ENCODE results near the gene SFT2D3. TPM values are rescaled to one million over a fixed set of nuclear protein-coding genes. Genes with fewer than 3 reads are reported as not detected.

SFT2D3 gene
- total and polyA plus RNA-seq, 2 of the 8 experiments (the other 6 are each of a cell fraction or from before 2014, with no cell fraction given), result 7.3 to 10.3 TPM

DNA sequence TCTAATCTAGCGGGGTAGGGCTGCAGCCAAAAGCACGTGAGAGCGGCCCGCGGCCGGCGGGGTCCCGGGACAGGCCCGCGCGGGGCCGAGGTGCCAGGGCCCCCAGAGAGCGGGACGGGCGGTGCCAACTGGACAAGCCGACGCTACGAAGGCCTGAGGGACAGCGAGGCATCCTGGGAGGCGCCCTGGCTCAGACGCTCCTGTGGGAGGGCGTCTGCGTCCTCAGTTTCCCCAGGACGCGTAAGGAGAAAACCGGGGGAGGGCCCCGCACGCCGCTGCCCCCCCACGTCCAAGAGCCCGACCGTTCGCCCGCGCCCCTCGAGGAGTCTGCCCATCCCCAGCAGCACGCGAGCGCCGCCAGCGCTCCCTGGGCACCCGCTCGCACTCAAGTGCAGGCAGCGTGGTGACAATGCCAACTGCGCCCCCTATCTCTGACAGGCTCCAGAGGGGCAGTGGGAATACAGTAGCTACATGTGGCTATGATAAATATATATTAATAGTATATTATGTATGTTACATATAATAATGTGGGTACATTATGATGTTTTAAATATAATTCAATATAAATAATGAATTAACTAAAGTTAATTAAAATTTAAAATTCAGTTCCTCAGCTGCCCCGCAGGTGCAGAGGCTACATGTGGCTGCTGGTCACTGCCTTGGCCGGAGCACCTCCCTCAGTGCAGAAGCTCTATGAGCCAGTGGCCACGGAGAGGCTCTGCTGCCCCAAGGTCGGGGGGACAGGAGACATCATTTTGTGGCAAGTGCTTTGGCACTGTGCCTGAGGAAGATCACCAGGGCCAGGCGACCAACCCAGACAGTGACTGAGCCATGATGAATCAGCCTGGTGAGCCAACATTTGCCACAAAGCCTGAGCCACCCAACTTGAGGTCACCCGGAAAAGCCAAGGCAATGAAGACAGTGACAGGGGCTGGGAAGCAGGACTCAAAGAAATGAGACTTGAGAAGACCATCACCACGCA, 5.5 kb upstream of the SFT2D3 start:
- Histone ChIP-seq H2AK5ac (ENCODE audit: low read depth, low read length) (no peak overlapping the region), H3K79me2 (ENCODE audit: control insufficient read depth in 1 of 2, insufficient read depth in 2 of 2, low read length in 2 of 2) (no peaks in the 10 kb centered on the region), H2BK15ac (ENCODE audit: low read length) (peak overlapping the region; percentile 77; the same call in 1 of the 2 replicates), H2BK12ac (ENCODE audit: low read depth, low read length) (no peak overlapping the region), H3K27me3 (replicated peaks in 1 of 4; ENCODE audit: control insufficient read depth in 3 of 4, extremely low read depth in 1 of 4, insufficient read depth in 3 of 4, low read length in 3 of 4) (peaks cover 0 to 8% (median 5%) of the 10 kb centered on the region in 4 experiments; a peak in 3 of 7 replicates), H3K23ac (ENCODE audit: insufficient read length) (no peak overlapping the region), H3K27ac (ENCODE audit: low read depth, low read length) (no peak overlapping the region), H3K4me1 (replicated peaks in 1 of 4; ENCODE audit: control insufficient read depth in 3 of 4, insufficient read depth in 4 of 4, low read length in 3 of 4) (peaks cover 0 to 4% (median 2%) of the 10 kb centered on the region in 4 experiments; a peak in 5 of 7 replicates), H3K4me3 (ENCODE audit: extremely low read depth in 1 of 4, insufficient read depth in 2 of 4, low read depth in 3 of 4, low read length in 4 of 4) (peak overlapping the region in 2 of 4 experiments; percentile 15 to 58; a peak in 4 of 8 replicates), H3K23me2 (ENCODE audit: low read depth, low read length) (no peaks in the 10 kb centered on the region; the same call in 1 of the 2 replicates), H3K36me3 (ENCODE audit: control insufficient read depth in 2 of 4, insufficient read depth in 4 of 4, low read length in 3 of 4) (no peaks in the 10 kb centered on the region), H4K8ac (ENCODE audit: extremely low read depth, insufficient read depth, low read length) (peak overlapping the region; percentile 57; the same call in 1 of the 2 replicates), H4K5ac (ENCODE audit: insufficient read length, low read depth, low read length) (no peak overlapping the region), H3K9me3 (ENCODE audit: insufficient read depth in 2 of 2, low read depth in 1 of 2, low read length in 1 of 2) (peaks cover 4 to 5% of the 10 kb centered on the region in 2 experiments), H4K91ac (replicated peaks; ENCODE audit: insufficient read length, low read length) (no peak overlapping the region), H2BK20ac (ENCODE audit: low read length) (no peak overlapping the region), H2BK5ac (ENCODE audit: low read depth, low read length) (no peak overlapping the region), H3K56ac (replicated peaks; ENCODE audit: insufficient read length, low read depth, low read length) (no peak overlapping the region), H4K20me1 (replicated peaks in 1 of 2; ENCODE audit: control insufficient read depth in 1 of 2, insufficient read depth in 2 of 2, low read length in 2 of 2) (no peaks in the 10 kb centered on the region), H3K14ac (ENCODE audit: insufficient read length) (no peak overlapping the region), H3K18ac (ENCODE audit: extremely low read depth, low read length) (no peak overlapping the region), H2AFZ (ENCODE audit: low read length) (peak overlapping the region; percentile 93; the same call in 1 of the 2 replicates), H3K4me2 (ENCODE audit: insufficient read depth in 1 of 2, low read depth in 2 of 2, low read length in 2 of 2) (peak overlapping the region; percentile 47 to 72; a peak in 3 of 4 replicates), H3K79me1 (ENCODE audit: low read depth, low read length) (no peaks in the 10 kb centered on the region), H3K4ac (replicated peaks; ENCODE audit: insufficient read length, low read depth, low read length) (no peak overlapping the region), H3K9ac (replicated peaks in 1 of 4; ENCODE audit: extremely low read depth in 1 of 4, low read depth in 3 of 4, low read length in 3 of 4) (no peak overlapping the region), H2BK120ac (replicated peaks; ENCODE audit: low read depth, low read length) (no peak overlapping the region)
- CTCF ChIA-PET (ENCODE audit: partially characterized antibody), result interaction anchor here (0.8 to 5.6 kb wide), 24 partner anchors 9 to 213 kb away, joined by 3 to 40 read pairs (median 6); partner anchors contain the start of gene LIMS2
- DNase-seq (ENCODE audit: low read depth in 1 of 2, low spot score in 2 of 2) (peak in 1 of 2 experiments; percentile 82), FAIRE-seq (no peak)
- WGBS, 2 experiments (ENCODE audit: extremely low coverage in 1 of 2, insufficient coverage in 1 of 2, insufficient read length in 1 of 2, insufficient replicate concordance in 2 of 2, low coverage in 1 of 2, low lambda C conversion rate in 2 of 2, missing lambda C conversion rate in 1 of 2), result 31% methylated on average over 46 of the region's 52 CpGs; no CpG with 5 or more reads in 1 of the 2 experiments
- POLR2A ChIA-PET (ENCODE audit: partially characterized antibody), result interaction anchor here (1.7 kb wide), 1 partner anchor 169 kb away, joined by 4 read pairs; the partner anchor contains the start of gene IWS1
- TF ChIP-seq HDAC2 (IDR thresholded peaks at IDR 0.05; ENCODE audit: borderline replicate concordance in 1 of 2, low read depth in 2 of 2, low read length in 2 of 2) (0 out of 4 replicates have a peak, but pooled peaks have one; percentile 35 to 70), BCL11A (IDR thresholded peaks at IDR 0.05; ENCODE audit: low read depth in 2 of 2, low read length in 2 of 2) (no peak), ASH2L (IDR thresholded peaks at IDR 0.05; ENCODE audit: low read length) (peak; percentile 51), GTF2F1 (IDR thresholded peaks at IDR 0.05; ENCODE audit: borderline replicate concordance, low read depth, low read length) (no peak), SP1 (IDR thresholded peaks at IDR 0.05; ENCODE audit: low read depth, low read length) (no peak), EGR1 (IDR thresholded peaks at IDR 0.05; ENCODE audit: borderline replicate concordance, low read depth, low read length) (no peak), TEAD4 (IDR thresholded peaks at IDR 0.05; ENCODE audit: low read depth, low read length) (no peak)
- TF ChIP-seq, protein P1, sequence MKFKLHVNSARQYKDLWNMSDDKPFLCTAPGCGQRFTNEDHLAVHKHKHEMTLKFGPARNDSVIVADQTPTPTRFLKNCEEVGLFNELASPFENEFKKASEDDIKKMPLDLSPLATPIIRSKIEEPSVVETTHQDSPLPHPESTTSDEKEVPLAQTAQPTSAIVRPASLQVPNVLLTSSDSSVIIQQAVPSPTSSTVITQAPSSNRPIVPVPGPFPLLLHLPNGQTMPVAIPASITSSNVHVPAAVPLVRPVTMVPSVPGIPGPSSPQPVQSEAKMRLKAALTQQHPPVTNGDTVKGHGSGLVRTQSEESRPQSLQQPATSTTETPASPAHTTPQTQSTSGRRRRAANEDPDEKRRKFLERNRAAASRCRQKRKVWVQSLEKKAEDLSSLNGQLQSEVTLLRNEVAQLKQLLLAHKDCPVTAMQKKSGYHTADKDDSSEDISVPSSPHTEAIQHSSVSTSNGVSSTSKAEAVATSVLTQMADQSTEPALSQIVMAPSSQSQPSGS (IDR thresholded peaks at IDR 0.05; ENCODE audit: low read length), result no peak

Measured in H1 (cell line).